Tibial artery (tissue), 4 donors: ENCODE results near the gene PLPP7.

ENCODE experiments used
- DNase-seq, 2 donors: peaks; one replicate each; pipeline ENCODE4 v3.0.0-alpha.2; 2019
- H3K27ac ChIP-seq, 2 donors: fragments of 200-600 bp; sonication (generic) in 1 of 2; 1 replicate in 1 of 2; 2 replicates in 1 of 2; pipeline ENCODE4 v1.5.1; 2018 to 2019; ENCODE audit warnings: mild to moderate bottlenecking in 1 of 2
- H3K27me3 ChIP-seq, 2 donors: fragments of 200-600 bp; sonication (generic) in 1 of 2; one replicate each; pipeline versions ENCODE4 v1.5.1 to v1.6.0; 2016 to 2019
- H3K36me3 ChIP-seq, 3 donors: fragments of 200-600 bp; sonication (generic) in 2 of 3; one replicate each; pipeline ENCODE4 v1.5.1; 2016 to 2019; ENCODE audit warnings: mild to moderate bottlenecking in 2 of 3
- H3K4me1 ChIP-seq, 4 donors: fragments of 200-600 bp; sonication (generic) in 2 of 4; 1 replicate in 3 of 4; 2 replicates in 1 of 4; pipeline ENCODE4 v1.5.1; 2016 to 2019
- H3K4me3 ChIP-seq, 2 donors: fragments of 200-600 bp; sonication (generic) in 1 of 2; 1 replicate in 1 of 2; 2 replicates in 1 of 2; pipeline ENCODE4 v1.5.1; 2018 to 2019; ENCODE audit warnings: mild to moderate bottlenecking in 2 of 2
- H3K9me3 ChIP-seq, 3 donors: fragments of 200-600 bp; sonication (generic) in 1 of 3; one replicate each; pipeline ENCODE4 v1.5.1; 2016 to 2019
- intact Hi-C: fragments of 100-400 bp; cut with DNase I; formaldehyde crosslinking; loops from one replicate; pipeline ENCODE4 v1.15.0; 2023; ENCODE audit warnings: low total_unique reads
- TF ChIP-seq, protein P1 (sequence below), 2 experiments: fragments of 200-600 bp in 1 of 2; fragments of 450-650 bp in 1 of 2; IDR thresholded peaks; one replicate each; pipeline ENCODE4 v1.5.1; 2017 to 2019; ENCODE audit warnings: antibody characterized with exemption in 2 of 2, mild to moderate bottlenecking in 1 of 2, moderate library complexity in 1 of 2

PLPP7 gene

DNA sequence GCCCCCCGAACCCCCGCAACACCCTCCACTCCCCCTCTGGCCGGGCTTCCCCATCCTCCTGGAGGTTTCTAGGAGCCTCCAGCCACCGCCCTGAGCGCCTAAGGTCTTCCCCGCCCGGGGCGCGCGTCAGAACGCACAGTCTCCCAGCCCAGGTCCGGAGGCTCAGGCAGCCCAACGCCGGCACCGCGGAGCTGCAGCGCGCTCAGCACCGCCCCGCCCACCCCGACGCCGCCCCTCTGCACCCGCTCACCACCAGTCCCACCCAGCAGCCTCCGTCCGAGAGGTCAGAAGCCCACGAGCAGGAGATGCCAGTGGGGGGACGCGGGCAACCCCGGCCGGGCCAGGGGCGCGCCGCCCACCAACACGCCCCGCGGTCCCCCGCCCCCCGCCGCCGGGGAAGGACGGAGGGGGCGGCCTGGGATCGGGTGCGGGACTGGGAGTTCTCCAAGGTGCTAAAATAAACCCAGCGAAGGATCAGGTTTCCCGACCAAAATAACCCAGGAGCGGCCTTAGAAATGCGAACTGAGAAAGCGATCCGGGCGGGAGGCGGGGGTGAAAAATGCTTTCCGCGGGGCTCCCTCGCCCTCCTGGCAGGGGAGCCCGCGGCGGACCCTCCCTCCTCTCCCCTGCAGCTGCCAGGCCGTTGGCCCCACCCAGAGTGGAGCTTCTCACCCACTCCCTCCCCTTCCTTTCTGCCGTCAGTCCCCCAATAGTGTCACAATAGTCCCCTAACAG lies 6.7 kb upstream of the PLPP7 start:
- Histone ChIP-seq H3K36me3 (no peaks in the 10 kb centered on the region), H3K4me3 (peak overlapping the region in 1 of 2 donors; percentile 43), H3K9me3 (no peaks in the 10 kb centered on the region), H3K27me3 (peaks cover 0 to 40% of the 10 kb centered on the region in 2 donors), H3K4me1 (peaks cover 0 to 13% (median 11%) of the 10 kb centered on the region in 4 donors), H3K27ac (no peak overlapping the region)
- TF ChIP-seq, protein P1, sequence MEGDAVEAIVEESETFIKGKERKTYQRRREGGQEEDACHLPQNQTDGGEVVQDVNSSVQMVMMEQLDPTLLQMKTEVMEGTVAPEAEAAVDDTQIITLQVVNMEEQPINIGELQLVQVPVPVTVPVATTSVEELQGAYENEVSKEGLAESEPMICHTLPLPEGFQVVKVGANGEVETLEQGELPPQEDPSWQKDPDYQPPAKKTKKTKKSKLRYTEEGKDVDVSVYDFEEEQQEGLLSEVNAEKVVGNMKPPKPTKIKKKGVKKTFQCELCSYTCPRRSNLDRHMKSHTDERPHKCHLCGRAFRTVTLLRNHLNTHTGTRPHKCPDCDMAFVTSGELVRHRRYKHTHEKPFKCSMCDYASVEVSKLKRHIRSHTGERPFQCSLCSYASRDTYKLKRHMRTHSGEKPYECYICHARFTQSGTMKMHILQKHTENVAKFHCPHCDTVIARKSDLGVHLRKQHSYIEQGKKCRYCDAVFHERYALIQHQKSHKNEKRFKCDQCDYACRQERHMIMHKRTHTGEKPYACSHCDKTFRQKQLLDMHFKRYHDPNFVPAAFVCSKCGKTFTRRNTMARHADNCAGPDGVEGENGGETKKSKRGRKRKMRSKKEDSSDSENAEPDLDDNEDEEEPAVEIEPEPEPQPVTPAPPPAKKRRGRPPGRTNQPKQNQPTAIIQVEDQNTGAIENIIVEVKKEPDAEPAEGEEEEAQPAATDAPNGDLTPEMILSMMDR (IDR thresholded peaks at IDR 0.05) = no peak
- intact Hi-C loops = no loop called here
- DNase-seq = no peak

DNA sequence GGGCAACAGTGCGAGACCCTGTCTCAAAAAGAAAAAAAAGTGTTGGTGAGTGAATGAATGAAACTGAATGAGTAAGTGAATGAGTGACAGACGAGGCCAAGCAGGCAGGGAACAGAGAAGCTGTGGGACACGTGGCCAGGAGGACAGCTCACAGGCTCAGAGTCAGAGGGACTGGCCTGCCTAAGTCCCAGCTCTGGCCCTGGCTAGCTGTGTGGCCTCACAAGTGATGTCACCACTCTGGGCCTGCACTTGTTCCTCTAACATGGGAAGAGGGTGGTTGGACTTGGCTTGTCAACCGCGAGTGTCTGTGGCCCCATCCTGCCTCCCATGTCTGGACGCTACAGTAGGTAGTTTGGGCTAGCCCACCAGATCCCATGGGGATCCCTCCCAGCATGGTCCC lies 4.7 kb upstream of the PLPP7 start:
- Histone ChIP-seq H3K9me3 (no peaks in the 10 kb centered on the region), H3K36me3 (no peaks in the 10 kb centered on the region), H3K27ac (no peak overlapping the region), H3K4me1 (peaks cover 0 to 21% (median 10%) of the 10 kb centered on the region in 4 donors), H3K27me3 (peaks cover 0 to 34% of the 10 kb centered on the region in 2 donors), H3K4me3 (no peak overlapping the region)
- TF ChIP-seq, protein P1 (IDR thresholded peaks at IDR 0.05) = no peak
- intact Hi-C loops = no loop called here
- no peak for DNase-seq

DNA sequence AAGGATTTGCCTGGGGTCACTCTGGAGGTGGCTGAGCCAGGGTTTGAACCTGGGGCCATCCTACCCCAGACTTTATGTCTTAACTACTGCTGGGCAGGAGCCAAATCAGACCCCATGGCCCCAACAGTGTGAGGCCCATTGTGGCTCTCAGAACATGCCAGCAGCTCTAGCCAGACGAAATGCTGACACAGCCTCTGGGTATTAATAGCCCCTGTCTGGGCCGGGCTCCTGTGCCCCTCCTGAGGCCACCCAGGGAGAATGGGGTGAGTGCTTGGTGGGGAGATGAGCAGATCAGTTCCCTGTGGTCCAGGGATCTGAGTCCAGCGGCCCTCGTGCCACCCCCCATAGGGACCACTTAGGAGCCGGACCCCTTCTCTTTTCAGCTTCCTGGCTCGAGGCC lies 2.2 kb upstream of the PLPP7 start:
- TF ChIP-seq, protein P1 (IDR thresholded peaks at IDR 0.05) = no peak
- intact Hi-C loops = no loop called here
- Histone ChIP-seq H3K9me3 (no peaks in the 10 kb centered on the region), H3K4me3 (no peak overlapping the region), H3K27me3 (peaks cover 0 to 10% of the 10 kb centered on the region in 2 donors), H3K27ac (no peak overlapping the region), H3K4me1 (peaks cover 0 to 40% (median 23%) of the 10 kb centered on the region in 4 donors), H3K36me3 (no peaks in the 10 kb centered on the region)
- no peak for DNase-seq

DNA sequence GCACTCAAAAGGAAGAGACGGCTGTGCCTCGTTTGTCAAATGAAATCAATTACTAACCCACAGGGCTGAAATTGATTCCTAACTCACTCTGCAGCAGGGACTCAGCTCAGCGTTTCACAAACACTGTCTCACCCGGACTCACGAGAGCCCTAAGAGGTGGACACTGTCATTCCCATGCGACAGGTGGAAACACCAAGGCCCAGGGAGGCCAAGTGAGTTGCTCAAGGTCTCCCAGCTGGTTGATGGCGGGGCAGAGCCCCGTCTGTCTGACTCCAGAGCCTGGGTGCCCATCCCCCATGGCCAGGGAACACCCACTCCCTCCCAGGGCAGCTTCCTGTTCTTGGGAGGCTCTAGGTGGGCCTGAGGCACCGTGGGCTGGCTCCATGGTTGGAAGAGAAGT lies 1.3 kb upstream of the PLPP7 start:
- Histone ChIP-seq H3K4me1 (peaks cover 0 to 32% (median 15%) of the 10 kb centered on the region in 4 donors), H3K9me3 (no peaks in the 10 kb centered on the region), H3K27me3 (peaks cover 0 to 1% of the 10 kb centered on the region in 2 donors), H3K4me3 (no peak overlapping the region), H3K36me3 (no peaks in the 10 kb centered on the region), H3K27ac (peak overlapping the region in 1 of 2 donors; percentile 85)
- intact Hi-C loops = no loop called here
- no peak for DNase-seq
- TF ChIP-seq, protein P1 (IDR thresholded peaks at IDR 0.05) = no peak

DNA sequence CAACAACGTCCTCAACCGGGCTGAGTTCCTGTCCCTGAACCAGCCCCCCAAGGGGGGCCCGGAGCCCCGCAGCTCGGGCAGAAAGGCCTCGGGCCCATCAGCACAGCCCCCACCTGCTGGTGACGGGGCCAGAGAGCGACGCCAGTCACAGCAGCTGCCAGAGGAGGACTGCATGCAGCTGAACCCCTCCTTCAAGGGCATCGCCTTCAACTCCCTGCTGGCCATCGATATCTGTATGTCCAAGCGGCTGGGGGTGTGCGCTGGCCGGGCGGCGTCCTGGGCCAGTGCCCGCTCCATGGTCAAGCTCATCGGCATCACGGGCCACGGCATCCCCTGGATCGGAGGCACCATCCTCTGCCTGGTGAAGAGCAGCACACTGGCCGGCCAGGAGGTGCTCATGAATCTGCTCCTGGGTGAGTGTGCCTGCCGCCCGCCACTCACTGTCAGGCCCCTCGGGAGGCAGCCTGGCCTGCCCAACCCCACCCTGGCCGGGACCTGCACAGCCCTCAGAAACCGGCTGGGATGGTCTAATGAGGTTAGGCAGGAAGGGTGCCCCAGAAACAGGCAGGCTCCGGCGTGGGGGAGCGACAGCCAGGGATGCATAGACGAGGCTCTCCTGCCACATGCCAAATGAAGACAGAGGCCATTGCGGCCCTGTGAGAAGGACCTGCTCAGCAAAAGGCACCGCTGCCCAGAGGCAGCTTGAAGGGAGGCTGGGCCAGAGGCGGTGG lies 678 bp downstream of the PLPP7 start:
- Histone ChIP-seq H3K27ac (peak overlapping the region; percentile 61 to 85), H3K9me3 (no peaks in the 10 kb centered on the region), H3K27me3 (no peaks in the 10 kb centered on the region), H3K36me3 (peaks cover 0 to 9% (median 6%) of the 10 kb centered on the region in 3 donors), H3K4me1 (peaks cover 0 to 30% (median 15%) of the 10 kb centered on the region in 4 donors), H3K4me3 (peak overlapping the region; percentile 54 to 60)
- TF ChIP-seq, protein P1 (IDR thresholded peaks at IDR 0.05) = no peak
- intact Hi-C loops = no loop called here
- DNase-seq = no peak
